HG02870 (cell line): Measurements from ENCODE around the gene P2RX3.

Experiments used
- ATAC-seq: cut with Tn5 transposase; IDR thresholded peaks from one replicate; pipeline ENCODE4 v1.9.1; 2021; ENCODE audit warnings: mild to moderate bottlenecking, moderate library complexity; ENCODE audit not compliant: unreplicated experiment

P2RX3 gene

GRCh38 chr11:57368106-57368844, 30.1 kb downstream of the P2RX3 start:
- ATAC-seq, result no peak

- no peak for ATAC-seq
Observed at GRCh38 chr11:57368845-57369232, 30.7 kb downstream of the P2RX3 start.

DNA sequence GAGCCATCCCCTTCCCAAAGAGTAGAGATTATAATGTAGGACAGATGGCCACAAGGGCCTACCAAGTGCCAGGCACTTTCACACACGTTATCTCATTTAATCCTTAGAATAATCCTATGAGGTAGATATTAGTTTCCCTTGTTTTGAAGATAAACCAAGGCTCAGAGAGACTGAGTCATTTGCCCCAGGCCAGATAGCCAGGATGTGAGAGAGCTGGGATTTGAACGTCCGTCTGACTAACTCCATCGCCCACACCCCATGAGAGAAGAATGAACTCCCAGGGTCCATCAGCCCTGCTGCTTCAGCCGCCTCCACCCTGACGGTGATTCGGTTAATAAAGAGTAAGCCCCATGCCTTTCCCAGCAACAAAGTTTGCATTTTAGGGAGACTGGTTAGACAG, 32.1 kb downstream of the P2RX3 start:
- no peak for ATAC-seq

DNA sequence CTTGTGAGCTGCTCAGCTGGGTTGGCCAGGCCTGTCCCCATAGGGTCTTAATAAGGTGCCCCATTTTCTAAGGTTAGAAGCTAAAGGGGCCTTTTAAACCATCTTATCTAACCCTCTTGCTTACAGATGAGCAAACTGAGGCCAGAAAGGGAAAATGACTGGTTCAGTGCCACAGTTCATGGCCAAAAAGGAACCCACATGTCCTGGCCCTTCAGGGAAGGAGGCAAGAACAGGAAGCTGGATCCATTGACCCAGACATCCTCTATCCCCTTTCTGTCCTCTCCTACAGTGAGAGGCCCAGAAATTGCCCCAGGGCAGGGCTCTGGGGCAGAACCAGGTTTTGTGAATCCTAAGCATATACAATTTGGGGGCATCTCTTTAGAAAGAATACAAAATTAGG, 32.8 kb downstream of the P2RX3 start:
- ATAC-seq, result no peak

DNA sequence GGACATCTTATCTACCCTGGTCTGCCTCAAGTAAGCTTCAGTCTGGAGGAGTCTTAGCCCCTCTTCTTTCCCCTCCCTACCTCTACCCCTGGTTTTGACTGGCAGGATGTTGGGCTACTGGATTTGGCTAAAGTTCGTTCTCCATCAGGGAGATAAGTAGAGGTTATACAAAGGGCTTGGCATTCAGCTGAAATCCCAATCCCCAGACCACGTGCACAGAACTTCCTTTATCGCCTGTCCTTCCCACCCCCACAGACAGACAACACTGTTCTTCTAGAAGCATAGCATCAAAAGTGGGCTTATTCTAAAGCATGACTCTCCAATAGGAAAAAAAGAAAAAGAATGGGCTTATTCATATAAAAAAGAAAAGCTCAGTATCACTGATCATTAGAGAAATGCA, 35.0 kb downstream of the P2RX3 start:
- ATAC-seq, result no peak

GRCh38 chr11:57374966-57375365, 36.8 kb downstream of the P2RX3 start:
- ATAC-seq, result no peak

DNA sequence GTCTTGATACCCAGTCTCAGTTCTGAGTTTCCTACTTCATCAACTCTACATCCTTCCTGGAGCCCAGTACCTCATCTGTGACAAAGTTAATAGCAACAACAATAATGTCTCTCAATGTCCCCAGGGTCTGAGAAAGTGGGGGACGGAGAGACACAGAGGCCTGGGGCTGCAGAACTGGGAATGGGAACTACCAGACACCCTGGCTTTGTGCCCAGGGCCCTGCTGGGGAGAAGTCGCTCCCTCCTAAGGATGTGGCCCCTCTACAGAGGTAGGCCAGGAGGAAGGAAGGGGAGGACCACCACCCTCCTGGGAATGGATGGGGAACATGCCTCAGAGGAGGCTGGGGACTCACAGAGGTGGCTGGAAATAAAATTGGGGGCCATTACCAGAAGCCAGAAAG, 37.3 kb downstream of the P2RX3 start:
- ATAC-seq, result no peak

DNA sequence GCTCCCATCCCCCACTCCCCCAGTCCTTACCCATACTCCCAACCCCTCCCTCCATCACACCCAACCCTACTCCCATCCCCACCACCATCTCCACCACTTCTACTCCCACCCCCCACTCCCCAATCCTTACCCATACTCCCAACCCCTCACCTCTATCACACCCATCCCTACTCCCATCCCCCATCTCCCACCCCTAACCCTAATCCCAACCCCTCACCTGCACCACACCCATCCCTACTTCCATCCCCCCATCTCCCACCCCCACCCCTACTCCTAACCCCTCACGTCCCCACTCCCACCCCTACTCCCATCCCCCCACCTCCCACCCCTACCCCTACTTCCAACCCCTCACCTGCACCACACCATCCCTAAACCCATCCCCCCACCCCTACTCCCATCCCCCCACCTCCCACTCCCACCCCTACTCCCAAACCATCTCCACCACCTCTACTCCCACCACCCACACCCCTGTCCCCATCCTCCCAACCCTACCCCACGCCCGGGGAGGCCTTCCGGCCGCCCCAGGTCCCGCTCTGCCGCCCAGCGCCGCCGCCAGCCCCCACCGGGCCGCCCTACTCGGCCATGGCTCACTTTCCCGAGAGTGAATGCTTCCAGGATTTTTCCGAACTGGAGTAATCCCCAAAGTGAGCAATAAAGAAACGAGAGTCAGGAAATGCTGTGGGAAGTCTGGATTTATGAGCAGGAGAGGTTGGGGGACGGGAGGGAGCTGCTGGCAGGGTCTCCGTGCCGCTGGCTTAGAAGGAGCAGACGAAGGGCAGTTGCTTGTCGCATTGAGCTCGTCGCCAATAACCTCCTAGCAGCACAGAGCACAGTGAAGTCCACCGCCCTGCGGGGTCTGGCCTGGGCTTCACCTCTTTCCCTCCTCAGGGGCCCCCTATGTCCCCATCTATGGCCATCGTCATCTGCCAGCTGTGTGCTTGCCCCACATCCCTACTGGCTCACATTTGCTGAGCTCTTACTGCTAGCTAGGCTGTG, 38.2 kb downstream of the P2RX3 start:
- no peak for ATAC-seq

GRCh38 chr11:57377107-57377506, 39.0 kb downstream of the P2RX3 start:
- ATAC-seq, result no peak

GRCh38 chr11:57378186-57378585, 40.0 kb downstream of the P2RX3 start:
- no peak for ATAC-seq

DNA sequence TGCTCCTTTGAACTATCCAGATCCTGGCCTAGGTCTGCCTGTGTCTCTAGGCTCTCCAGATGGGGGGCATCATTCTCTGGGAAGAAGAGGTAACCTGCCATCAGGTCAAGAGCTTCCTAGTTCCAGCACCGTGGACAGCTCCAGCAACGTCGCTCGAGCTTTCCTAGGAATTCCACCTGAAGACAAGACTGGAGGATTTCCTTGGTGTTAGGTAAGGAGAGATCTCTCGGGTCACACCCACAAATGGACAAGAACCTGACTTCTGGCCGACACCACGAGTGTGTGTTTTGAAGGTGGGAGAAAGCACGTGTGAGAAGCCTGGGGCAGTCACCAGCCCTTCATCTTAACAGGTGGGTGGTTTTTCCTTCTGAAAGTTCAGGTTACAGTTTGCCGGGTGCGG, 41.6 kb downstream of the P2RX3 start:
- no peak for ATAC-seq

DNA sequence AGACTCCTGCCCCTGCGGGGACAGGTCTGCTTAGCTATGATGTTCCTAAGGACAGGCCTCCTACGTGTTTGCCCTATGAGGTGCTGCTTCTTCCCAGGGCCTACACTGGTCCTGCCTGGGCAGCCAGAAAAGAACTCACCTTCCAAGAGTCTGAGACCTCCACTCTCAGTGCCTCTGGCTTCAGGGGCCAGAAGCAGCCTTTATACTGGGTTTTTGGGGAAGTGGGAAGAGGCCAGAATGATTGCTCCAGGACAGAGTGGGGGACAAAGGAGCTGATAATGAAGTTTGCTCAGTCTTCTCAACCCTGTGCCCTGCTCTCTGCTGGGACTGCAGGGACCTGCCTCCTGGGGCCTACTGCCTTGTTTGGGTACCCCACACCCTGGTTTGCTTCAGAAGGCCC, 42.8 kb downstream of the P2RX3 start, which contains the start of gene PRG3:
Gene PRG3 (minus strand): TSS at position 176 of the 400 bp plus-strand sequence. CDS start 442 bp downstream, outside the sequence.
- ATAC-seq, result no peak

DNA sequence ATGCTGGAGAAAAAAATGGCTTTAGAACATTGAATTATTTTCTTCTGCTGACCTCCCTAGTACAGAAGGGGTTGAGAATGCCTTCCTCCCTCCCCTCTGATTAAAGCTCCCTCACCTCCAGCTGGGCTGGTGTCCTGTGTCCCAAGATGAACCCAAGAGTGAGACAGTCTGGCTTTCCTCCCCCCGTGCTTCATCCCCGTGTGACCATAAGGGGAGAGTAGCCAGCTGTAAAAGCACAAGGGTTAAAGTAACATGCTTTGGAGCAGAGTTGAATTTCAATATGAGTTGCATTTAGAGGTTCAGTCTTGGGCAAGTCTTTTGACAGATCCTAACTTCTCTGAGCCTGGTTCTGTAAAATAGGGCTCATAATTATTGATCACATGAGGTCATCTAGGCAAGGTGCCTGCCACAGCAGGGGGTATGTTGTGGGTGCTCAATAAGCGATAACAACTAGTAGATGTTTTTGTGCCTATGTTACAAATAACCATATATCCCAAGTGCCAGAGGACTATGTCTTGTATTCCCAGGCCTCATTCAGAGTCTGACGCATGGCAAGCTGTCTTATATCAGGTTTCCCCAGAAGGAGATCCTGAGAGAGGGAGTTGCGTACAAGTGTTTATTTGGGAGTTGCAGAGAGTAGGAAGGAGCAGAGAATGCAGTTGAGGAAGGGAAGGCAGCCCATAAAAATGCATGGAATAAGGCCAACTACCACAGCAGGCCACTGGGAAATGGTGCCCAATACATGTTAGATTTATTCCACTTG, 48.2 kb downstream of the P2RX3 start:
- no peak for ATAC-seq

DNA sequence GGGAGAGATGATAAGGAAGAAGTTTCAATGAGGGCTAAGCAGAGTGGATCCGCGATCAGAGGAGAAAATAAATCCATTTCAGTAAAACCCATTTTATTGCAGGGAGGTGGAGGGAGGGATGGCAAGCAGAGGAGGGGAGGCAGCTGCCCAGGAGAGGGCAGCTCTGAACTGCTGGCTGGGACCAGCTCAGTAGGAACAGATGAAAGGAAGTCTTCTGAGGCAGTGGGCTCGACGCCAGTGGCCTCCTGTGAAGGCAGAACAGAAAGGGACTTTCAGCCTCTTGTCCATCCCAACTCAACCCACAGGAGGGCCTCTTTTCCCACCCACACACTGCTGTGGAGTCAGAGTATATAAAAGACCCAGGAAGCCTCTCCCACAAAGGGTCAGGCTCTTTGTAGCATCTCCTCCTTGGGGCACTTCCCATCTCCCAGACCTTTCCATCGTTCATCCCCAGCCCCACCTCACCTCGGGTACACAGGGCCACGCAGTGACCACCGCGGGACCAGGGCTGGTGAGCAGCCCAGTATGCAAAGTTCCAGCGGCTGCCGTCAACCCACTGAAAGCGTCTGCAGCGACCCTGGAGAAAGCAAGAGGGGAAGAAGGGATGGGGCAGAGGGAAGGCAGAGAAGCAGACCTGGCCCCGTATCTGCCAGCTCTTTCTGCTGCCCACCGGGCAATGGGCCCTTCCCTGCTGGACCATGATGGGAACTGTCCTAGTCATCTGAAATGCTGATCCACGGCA, 49.3 kb downstream of the P2RX3 start:
- ATAC-seq, result no peak

DNA sequence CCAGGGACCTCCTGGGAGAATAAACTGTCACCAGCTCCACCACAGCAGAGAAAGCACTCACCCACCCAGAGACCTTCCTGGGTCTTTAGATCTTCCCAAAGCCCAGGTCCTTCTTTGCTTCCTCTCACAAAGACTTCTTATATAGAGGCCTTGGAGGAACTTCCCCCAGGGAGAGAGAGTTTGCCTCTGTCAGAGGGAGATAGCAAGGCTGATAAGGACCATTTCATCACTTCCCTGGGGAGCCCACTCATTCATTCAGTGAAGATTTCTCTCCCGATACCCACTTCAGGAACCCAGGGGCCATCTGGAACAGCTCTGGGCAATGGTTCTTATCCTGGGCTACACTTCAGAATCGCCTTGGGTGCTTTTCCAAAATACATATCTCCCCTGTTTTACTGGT, 52.4 kb downstream of the P2RX3 start, which contains the start of gene PRG2:
Gene PRG2 (minus strand): TSS at position 116 of the 400 bp plus-strand sequence. CDS start 706 bp downstream, outside the sequence.
- no peak for ATAC-seq

DNA sequence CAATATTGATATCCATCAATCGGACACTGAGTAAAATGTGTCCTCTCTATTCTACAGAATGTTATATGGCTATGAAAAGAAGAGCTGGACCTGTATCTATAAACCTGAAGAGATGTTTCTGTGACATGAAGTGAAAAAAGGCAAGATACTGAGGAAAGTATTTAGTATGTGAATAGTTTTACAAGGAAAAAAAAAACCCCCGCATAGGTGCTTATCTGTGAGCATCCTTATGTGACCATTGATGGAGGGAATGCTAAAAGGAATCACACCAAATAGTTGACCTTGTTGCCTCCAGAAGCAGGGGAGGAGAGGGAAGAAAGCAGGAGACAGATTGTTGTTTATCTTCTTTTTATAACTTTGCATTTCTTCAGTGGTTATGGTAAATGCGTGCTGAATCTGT, 53.0 kb downstream of the P2RX3 start:
- ATAC-seq, result no peak

DNA sequence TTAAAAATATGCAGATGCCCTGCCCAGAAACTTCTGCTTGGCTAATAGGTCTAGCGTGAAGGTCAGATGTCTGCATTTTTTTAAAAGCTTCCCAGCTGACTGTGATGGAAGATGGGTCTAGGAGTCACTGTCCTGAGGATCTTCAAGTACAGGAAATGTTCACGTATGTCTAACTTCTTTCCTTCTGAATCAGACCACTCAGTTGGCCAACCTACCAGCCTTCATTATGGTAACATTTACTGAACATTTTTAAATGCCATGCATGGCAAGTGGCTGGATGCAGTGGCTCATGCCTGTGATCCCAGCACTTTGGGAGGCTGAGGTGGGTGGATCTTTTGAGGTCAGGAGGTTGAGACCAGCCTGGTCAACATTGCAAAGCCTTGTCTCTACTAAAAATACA, 53.4 kb downstream of the P2RX3 start:
- no peak for ATAC-seq

GRCh38 chr11:57392066-57392762, 54.1 kb downstream of the P2RX3 start:
- no peak for ATAC-seq

GRCh38 chr11:57392763-57393105, 54.6 kb downstream of the P2RX3 start:
- ATAC-seq, result no peak
